ENCODE results near the gene RILPL1.
"Not testable (repeated sequence)": the region's sequence is repeated elsewhere in the genome, so short reads cannot be mapped to it uniquely, and the experiment has no call there.

- TF ChIP-seq CTCF, POLR2A (IDR thresholded peaks at IDR 0.05): not testable (repeated sequence)
Measured at GRCh38 chr12:123481251-123481650, 52.3 kb downstream of the RILPL1 start.

Measured in right lobe of liver (tissue), 4 donors.